ENCODE data around the gene MCC.

MCC gene

GRCh38 chr5:113124914-113125313, 363.3 kb downstream of the MCC start:
- Histone ChIP-seq H3K4me1 (ENCODE audit: insufficient read depth, insufficient read length) (no peaks in the 10 kb centered on the region), H3K9ac (ENCODE audit: insufficient read length, low read depth) (no peak overlapping the region), H3K9me3 (ENCODE audit: insufficient read depth, low read length) (no peaks in the 10 kb centered on the region), H3K4me3 (ENCODE audit: insufficient read length, low read depth) (no peak overlapping the region), H3K36me3 (ENCODE audit: insufficient read depth, insufficient read length, low read length) (no peaks in the 10 kb centered on the region), H3K27me3 (ENCODE audit: insufficient read depth, insufficient read length) (no peaks in the 10 kb centered on the region)
- no peak for TF ChIP-seq ZNF274 (IDR thresholded peaks at IDR 0.05; ENCODE audit: low read depth, low read length)
- no peak for DNase-seq (ENCODE audit: low read depth, low spot score)

- no peaks in the 10 kb centered on the region for H3K36me3 ChIP-seq (ENCODE audit: insufficient read depth, insufficient read length, low read length)
- no peaks in the 10 kb centered on the region for H3K9me3 ChIP-seq (ENCODE audit: insufficient read depth, low read length)
- no peaks in the 10 kb centered on the region for H3K4me1 ChIP-seq (ENCODE audit: insufficient read depth, insufficient read length)
- H3K9ac ChIP-seq (ENCODE audit: insufficient read length, low read depth), result no peak overlapping the region
- TF ChIP-seq YY1 (IDR thresholded peaks at IDR 0.05; ENCODE audit: insufficient read depth, insufficient read length), result no peak
- no peak for TF ChIP-seq ZNF274 (IDR thresholded peaks at IDR 0.05; ENCODE audit: low read depth, low read length)
- no peak for TF ChIP-seq SUZ12 (IDR thresholded peaks at IDR 0.05; ENCODE audit: extremely low read depth, insufficient read depth, insufficient read length)
- no peaks in the 10 kb centered on the region for H3K27me3 ChIP-seq (ENCODE audit: insufficient read depth, insufficient read length)
- no peak overlapping the region for H3K4me3 ChIP-seq (ENCODE audit: insufficient read length, low read depth)
- DNase-seq (ENCODE audit: low read depth, low spot score), result no peak
Observed at GRCh38 chr5:113124265-113124664, 364.0 kb downstream of the MCC start.

DNA sequence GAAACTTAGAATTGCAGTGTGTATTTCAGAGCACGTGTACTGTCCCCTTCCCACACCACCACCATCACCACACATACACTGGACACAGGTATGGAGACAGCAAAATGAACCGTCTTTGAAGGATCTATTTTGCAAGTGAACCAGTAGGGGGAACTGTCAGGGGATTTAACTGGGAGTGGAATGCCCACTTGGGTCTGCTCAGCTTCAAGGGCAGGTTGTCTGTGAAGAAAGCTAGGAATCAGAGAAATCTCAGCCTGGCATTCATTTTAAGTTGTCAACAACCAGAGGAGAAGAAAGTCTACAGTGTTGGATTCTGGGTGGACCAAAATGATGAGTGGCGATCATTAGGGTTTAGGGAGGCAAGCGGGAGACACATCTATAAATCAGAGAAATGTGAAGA, 364.6 kb downstream of the MCC start:
- no peak for DNase-seq (ENCODE audit: low read depth, low spot score)
- Histone ChIP-seq H3K9me3 (ENCODE audit: insufficient read depth, low read length) (no peaks in the 10 kb centered on the region), H3K27me3 (ENCODE audit: insufficient read depth, insufficient read length) (no peaks in the 10 kb centered on the region), H3K4me3 (ENCODE audit: insufficient read length, low read depth) (no peak overlapping the region), H3K9ac (ENCODE audit: insufficient read length, low read depth) (no peak overlapping the region), H3K36me3 (ENCODE audit: insufficient read depth, insufficient read length, low read length) (no peaks in the 10 kb centered on the region), H3K4me1 (ENCODE audit: insufficient read depth, insufficient read length) (no peaks in the 10 kb centered on the region)
- TF ChIP-seq YY1 (IDR thresholded peaks at IDR 0.05; ENCODE audit: insufficient read depth, insufficient read length) (no peak), SUZ12 (IDR thresholded peaks at IDR 0.05; ENCODE audit: extremely low read depth, insufficient read depth, insufficient read length) (no peak), ZNF274 (IDR thresholded peaks at IDR 0.05; ENCODE audit: low read depth, low read length) (no peak)

GRCh38 chr5:113122053-113122452, 366.2 kb downstream of the MCC start:
- Histone ChIP-seq H3K9me3 (ENCODE audit: insufficient read depth, low read length) (no peaks in the 10 kb centered on the region), H3K4me3 (ENCODE audit: insufficient read length, low read depth) (no peak overlapping the region), H3K36me3 (ENCODE audit: insufficient read depth, insufficient read length, low read length) (no peaks in the 10 kb centered on the region), H3K4me1 (ENCODE audit: insufficient read depth, insufficient read length) (no peaks in the 10 kb centered on the region), H3K9ac (ENCODE audit: insufficient read length, low read depth) (no peak overlapping the region), H3K27me3 (ENCODE audit: insufficient read depth, insufficient read length) (no peaks in the 10 kb centered on the region)
- no peak for DNase-seq (ENCODE audit: low read depth, low spot score)
- TF ChIP-seq ZNF274 (IDR thresholded peaks at IDR 0.05; ENCODE audit: low read depth, low read length) (no peak), SUZ12 (IDR thresholded peaks at IDR 0.05; ENCODE audit: extremely low read depth, insufficient read depth, insufficient read length) (no peak), YY1 (IDR thresholded peaks at IDR 0.05; ENCODE audit: insufficient read depth, insufficient read length) (no peak)

DNA sequence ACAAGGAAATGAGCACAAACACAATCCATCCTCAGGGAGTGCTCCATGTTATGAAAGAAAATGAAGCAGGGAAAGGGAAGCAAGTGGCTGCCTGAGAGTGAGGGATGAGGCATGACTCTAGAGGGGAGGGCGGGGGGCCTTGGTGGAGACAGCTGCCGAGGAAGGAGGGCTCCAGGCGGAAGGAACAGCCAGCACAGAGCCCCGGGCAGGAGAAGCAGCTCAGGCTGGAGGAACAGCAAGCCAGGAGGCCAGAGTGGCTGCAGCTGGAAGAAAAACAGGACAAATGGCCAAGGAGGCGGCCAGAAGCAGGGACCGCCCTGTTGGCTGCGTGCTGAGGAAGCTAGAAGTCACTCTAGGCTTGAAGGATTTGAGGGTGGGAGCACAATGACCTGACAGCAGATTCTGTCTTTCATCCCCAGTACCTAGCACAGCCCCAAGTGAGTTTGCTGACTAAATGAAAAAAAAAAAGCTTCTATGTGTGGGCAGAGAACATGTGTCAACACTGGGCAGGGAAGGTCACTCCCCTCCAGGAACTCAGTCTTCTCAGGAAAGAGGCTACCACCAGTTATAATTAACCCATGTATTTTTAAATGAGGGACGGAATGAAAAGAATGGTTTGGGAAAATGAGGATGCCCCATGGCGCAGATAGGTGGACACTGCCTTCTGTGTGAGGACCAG, 368.9 kb downstream of the MCC start:
- Histone ChIP-seq H3K36me3 (ENCODE audit: insufficient read depth, insufficient read length, low read length) (peaks cover 3% of the 10 kb centered on the region), H3K4me3 (ENCODE audit: insufficient read length, low read depth) (no peak overlapping the region), H3K4me1 (ENCODE audit: insufficient read depth, insufficient read length) (no peaks in the 10 kb centered on the region), H3K9me3 (ENCODE audit: insufficient read depth, low read length) (peaks cover 6% of the 10 kb centered on the region; the same call in 1 of the 2 replicates), H3K27me3 (ENCODE audit: insufficient read depth, insufficient read length) (no peaks in the 10 kb centered on the region), H3K9ac (ENCODE audit: insufficient read length, low read depth) (no peak overlapping the region)
- no peak for TF ChIP-seq ZNF274 (IDR thresholded peaks at IDR 0.05; ENCODE audit: low read depth, low read length)
- no peak for TF ChIP-seq SUZ12 (IDR thresholded peaks at IDR 0.05; ENCODE audit: extremely low read depth, insufficient read depth, insufficient read length)
- no peak for TF ChIP-seq YY1 (IDR thresholded peaks at IDR 0.05; ENCODE audit: insufficient read depth, insufficient read length)
- no peak for DNase-seq (ENCODE audit: low read depth, low spot score)

DNA sequence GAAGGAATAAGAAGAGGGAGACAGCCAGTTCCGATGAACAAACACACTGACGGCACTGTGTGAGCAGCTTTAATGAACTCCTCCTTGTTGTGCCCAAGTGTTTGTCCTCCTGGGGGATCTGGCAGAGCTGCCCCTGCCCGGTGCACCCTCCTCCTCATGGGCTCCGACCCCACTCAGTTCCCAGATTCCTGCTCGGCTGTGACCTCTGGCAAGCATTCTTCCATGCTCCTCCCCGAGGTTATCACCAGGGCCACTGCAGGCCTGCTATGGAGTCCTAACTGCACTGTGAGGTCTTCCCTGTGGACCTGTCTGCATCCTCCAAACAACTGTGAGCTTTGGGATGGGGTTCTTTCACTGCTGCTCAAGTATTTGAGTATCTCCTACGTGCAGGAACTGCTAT, 369.5 kb downstream of the MCC start:
- Histone ChIP-seq H3K9me3 (ENCODE audit: insufficient read depth, low read length) (peaks cover 6% of the 10 kb centered on the region; the same call in 1 of the 2 replicates), H3K4me1 (ENCODE audit: insufficient read depth, insufficient read length) (no peaks in the 10 kb centered on the region), H3K9ac (ENCODE audit: insufficient read length, low read depth) (no peak overlapping the region), H3K27me3 (ENCODE audit: insufficient read depth, insufficient read length) (no peaks in the 10 kb centered on the region), H3K4me3 (ENCODE audit: insufficient read length, low read depth) (no peak overlapping the region), H3K36me3 (ENCODE audit: insufficient read depth, insufficient read length, low read length) (peaks cover 3% of the 10 kb centered on the region)
- no peak for DNase-seq (ENCODE audit: low read depth, low spot score)
- TF ChIP-seq YY1 (IDR thresholded peaks at IDR 0.05; ENCODE audit: insufficient read depth, insufficient read length), result no peak
- no peak for TF ChIP-seq SUZ12 (IDR thresholded peaks at IDR 0.05; ENCODE audit: extremely low read depth, insufficient read depth, insufficient read length)
- no peak for TF ChIP-seq ZNF274 (IDR thresholded peaks at IDR 0.05; ENCODE audit: low read depth, low read length)

DNA sequence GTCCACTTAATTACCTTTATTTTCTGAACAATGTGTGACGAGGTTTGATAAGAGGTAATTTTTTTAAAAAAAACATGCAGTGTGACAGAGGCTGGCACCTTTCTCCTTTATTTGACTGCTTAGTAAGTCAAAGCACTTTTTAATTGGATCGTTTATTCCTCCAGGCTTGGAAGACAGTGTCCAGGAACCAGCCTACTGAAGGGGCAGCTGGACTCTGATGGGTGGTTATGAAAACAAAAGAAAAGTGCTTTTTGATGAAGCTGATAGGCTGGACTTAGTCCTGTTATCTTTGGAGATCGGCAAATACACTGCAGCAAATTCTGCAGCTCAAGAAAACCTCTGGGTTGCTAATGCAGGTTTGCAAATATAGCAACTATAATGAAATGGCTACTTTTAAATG, 370.0 kb downstream of the MCC start:
- no peaks in the 10 kb centered on the region for H3K27me3 ChIP-seq (ENCODE audit: insufficient read depth, insufficient read length)
- TF ChIP-seq YY1 (IDR thresholded peaks at IDR 0.05; ENCODE audit: insufficient read depth, insufficient read length) (no peak), ZNF274 (IDR thresholded peaks at IDR 0.05; ENCODE audit: low read depth, low read length) (no peak), SUZ12 (IDR thresholded peaks at IDR 0.05; ENCODE audit: extremely low read depth, insufficient read depth, insufficient read length) (no peak)
- peaks cover 3% of the 10 kb centered on the region for H3K36me3 ChIP-seq (ENCODE audit: insufficient read depth, insufficient read length, low read length)
- H3K4me1 ChIP-seq (ENCODE audit: insufficient read depth, insufficient read length), result no peaks in the 10 kb centered on the region
- H3K4me3 ChIP-seq (ENCODE audit: insufficient read length, low read depth), result no peak overlapping the region
- DNase-seq (ENCODE audit: low read depth, low spot score), result no peak
- peaks cover 6% of the 10 kb centered on the region; the same call in 1 of the 2 replicates for H3K9me3 ChIP-seq (ENCODE audit: insufficient read depth, low read length)
- no peak overlapping the region for H3K9ac ChIP-seq (ENCODE audit: insufficient read length, low read depth)
